Measurements from ENCODE around the gene CCDC86.

Gene CCDC86, protein sequence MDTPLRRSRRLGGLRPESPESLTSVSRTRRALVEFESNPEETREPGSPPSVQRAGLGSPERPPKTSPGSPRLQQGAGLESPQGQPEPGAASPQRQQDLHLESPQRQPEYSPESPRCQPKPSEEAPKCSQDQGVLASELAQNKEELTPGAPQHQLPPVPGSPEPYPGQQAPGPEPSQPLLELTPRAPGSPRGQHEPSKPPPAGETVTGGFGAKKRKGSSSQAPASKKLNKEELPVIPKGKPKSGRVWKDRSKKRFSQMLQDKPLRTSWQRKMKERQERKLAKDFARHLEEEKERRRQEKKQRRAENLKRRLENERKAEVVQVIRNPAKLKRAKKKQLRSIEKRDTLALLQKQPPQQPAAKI

DNA sequence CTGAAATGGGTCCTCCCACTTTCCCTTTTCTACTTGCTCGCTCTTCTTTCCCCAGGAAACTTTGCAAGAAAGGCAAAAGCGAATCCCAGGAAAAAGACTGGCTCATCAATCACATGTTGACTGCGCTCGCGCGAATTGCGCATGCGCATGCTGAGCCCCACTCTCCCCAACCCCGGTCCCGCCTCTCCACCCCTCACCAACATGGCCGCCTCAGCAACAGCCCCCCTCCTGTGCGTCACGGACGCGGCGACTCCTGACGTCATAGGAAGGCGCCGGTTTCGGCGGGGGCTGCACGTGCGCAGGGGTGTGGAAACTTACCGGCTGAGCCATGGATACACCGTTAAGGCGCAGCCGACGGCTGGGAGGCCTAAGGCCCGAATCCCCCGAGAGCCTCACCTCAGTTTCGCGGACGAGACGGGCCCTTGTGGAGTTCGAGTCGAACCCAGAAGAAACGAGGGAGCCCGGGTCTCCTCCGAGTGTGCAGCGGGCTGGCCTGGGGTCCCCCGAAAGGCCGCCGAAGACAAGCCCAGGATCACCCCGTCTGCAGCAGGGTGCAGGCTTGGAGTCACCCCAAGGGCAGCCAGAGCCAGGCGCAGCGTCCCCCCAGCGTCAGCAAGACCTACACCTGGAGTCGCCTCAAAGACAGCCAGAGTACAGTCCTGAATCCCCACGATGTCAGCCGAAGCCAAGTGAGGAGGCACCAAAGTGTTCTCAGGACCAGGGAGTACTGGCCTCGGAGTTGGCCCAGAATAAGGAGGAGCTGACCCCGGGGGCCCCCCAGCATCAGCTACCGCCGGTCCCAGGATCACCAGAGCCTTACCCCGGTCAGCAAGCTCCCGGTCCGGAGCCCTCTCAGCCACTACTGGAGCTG is at the start of gene CCDC86:
CCDC86 (plus strand) TSS at position 317 of the 871 bp plus-strand sequence; CDS start at position 329, 12 bp downstream.
- TF ChIP-seq, protein P1, sequence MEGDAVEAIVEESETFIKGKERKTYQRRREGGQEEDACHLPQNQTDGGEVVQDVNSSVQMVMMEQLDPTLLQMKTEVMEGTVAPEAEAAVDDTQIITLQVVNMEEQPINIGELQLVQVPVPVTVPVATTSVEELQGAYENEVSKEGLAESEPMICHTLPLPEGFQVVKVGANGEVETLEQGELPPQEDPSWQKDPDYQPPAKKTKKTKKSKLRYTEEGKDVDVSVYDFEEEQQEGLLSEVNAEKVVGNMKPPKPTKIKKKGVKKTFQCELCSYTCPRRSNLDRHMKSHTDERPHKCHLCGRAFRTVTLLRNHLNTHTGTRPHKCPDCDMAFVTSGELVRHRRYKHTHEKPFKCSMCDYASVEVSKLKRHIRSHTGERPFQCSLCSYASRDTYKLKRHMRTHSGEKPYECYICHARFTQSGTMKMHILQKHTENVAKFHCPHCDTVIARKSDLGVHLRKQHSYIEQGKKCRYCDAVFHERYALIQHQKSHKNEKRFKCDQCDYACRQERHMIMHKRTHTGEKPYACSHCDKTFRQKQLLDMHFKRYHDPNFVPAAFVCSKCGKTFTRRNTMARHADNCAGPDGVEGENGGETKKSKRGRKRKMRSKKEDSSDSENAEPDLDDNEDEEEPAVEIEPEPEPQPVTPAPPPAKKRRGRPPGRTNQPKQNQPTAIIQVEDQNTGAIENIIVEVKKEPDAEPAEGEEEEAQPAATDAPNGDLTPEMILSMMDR (IDR thresholded peaks at IDR 0.05; ENCODE audit: insufficient read depth, low read length, missing control alignments) = no peak
- ChIA-PET POLR2A (interaction anchor here (1.2 kb wide), 1 partner anchor 10 kb away, joined by 3 read pairs; no protein-coding TSS in a partner anchor), CTCF (interaction anchor here (3.0 to 29.1 kb wide), 3 partner anchors 11 to 54 kb away, joined by 27 to 1087 read pairs (median 30); partner anchors contain the start of gene PRPF19)
- DNase-seq (ENCODE audit: low read depth, low spot score) = peak; percentile 44
- peak within 1 kb of the TSS; percentile 93 for H3K4me3 ChIP-seq (ENCODE audit: low read depth, low read length)

DNA sequence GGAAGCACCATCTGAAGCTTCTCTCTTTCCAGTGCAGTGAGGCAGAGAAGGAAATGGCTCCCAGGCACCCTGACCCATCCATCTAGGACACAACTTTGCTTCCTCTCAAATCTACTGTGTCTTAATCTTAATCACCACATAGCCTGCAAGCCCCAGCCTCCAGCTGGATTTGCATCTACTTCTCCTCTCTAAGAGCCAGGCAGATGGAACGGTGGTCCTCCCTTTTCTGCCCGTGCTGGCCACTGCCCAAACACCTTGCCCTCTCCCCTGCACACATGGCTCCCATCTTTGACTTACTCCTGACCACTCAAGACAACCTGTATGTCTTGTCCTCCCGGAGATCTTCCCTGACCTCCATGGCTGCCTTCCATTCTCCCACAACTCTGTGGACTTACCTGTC is 49.4 kb upstream of the CCDC86 start:
- ChIA-PET POLR2A (no interaction called here), CTCF (no interaction called here)
- no peak for DNase-seq (ENCODE audit: low read depth, low spot score)
- TF ChIP-seq, protein P1 (IDR thresholded peaks at IDR 0.05; ENCODE audit: insufficient read depth, low read length, missing control alignments) = no peak
- no peak overlapping the region for H3K4me3 ChIP-seq (ENCODE audit: low read depth, low read length)

DNA sequence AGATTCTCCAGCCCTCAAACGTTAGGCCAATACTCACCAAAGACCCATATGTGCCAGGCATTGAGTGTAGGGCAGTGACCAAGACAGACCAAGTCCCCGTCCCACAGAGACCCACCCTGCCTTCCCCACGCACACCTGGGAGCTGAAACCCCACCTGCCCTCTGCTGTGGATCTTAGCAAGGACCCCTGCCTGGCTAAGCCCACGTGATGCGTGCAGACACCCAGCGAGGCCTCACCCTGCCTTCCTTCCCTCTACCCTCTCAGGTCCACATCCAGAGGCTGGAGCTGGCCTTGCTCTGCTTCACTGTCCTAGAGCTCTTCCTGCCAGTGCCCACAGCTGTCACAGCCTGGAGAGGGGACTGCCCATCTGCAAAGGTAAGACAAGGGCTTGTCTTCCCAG is 46.6 kb upstream of the CCDC86 start:
- TF ChIP-seq, protein P1 (IDR thresholded peaks at IDR 0.05; ENCODE audit: insufficient read depth, low read length, missing control alignments) = no peak
- ChIA-PET CTCF (interaction anchor here (1.2 to 2.0 kb wide), 3 partner anchors 17 to 36 kb away, joined by 4 to 11 read pairs (median 5); no protein-coding TSS in a partner anchor), POLR2A (no interaction called here)
- H3K4me3 ChIP-seq (ENCODE audit: low read depth, low read length) = no peak overlapping the region
- no peak for DNase-seq (ENCODE audit: low read depth, low spot score)

DNA sequence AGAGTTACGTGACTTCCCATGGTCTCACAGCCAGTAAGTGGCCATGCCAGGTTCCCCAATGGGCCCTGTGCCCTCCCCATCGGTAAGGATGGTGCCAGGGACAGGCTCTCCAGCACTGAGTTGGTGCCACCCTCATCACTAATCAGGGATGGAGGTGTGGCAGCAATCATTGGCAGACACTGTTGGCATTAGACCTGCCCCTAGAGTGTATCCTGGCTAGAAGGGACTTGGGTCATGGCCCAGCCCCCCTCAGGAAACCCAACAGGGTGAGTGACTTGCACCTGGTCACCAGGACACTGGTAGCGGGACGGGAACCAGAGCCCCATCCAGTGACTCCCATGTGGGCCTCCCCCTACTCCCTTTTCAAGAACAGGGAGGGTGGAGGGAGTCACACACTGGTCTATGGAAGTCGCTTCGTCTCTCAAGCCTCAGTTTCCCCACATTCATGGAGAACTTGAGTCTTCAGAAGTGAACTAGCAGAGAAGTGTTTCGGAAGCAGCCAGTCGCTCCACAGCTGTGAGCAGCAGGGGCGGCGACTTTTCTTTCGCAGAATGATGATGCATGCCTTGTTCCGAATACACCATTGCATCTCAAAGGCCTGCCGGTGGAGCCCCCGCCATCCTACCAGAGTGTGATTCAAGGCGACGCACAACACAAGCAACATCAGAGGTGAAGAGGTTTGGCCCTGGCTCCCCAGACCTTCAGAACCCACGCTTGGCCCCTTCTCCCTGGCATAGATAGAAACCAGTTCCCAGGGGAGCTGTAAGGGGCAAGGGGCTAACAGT is 43.9 kb upstream of the CCDC86 start:
- CTCF ChIA-PET = interaction anchor here (1.6 kb wide), 1 partner anchor 12 kb away, joined by 3 read pairs; no protein-coding TSS in a partner anchor
- no peak for DNase-seq (ENCODE audit: low read depth, low spot score)
- no peak overlapping the region for H3K4me3 ChIP-seq (ENCODE audit: low read depth, low read length)
- TF ChIP-seq, protein P1 (IDR thresholded peaks at IDR 0.05; ENCODE audit: insufficient read depth, low read length, missing control alignments) = no peak
- POLR2A ChIA-PET = no interaction called here

DNA sequence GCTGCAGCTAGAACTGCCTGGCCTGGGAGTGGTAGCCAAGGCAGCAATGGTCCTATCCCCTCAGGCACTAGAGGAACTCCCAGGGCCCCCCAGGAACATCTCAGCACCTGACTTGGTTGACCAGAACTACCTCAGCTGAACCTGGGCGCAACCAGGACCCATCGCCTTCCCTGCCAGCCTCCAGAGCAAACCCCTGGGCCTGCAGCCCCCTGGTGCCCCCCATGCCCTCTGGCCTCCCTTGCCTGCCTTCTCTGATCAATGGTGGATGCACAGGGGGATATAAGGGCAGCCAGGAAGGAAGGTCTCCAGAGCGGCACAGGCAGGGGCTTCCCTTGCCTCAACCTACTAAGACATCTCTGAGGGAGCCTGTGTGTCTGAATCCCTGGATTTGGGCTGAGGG is 43.3 kb upstream of the CCDC86 start:
- no peak overlapping the region for H3K4me3 ChIP-seq (ENCODE audit: low read depth, low read length)
- DNase-seq (ENCODE audit: low read depth, low spot score) = no peak
- TF ChIP-seq, protein P1 (IDR thresholded peaks at IDR 0.05; ENCODE audit: insufficient read depth, low read length, missing control alignments) = no peak
- ChIA-PET POLR2A (no interaction called here), CTCF (interaction anchor here (1.6 kb wide), 1 partner anchor 19 kb away, joined by 3 read pairs; no protein-coding TSS in a partner anchor)

All from AG04449 (cell line).